GM12892 (cell line): ENCODE results near the gene RTN4R.
"Not testable (repeated sequence)": the region's sequence is repeated elsewhere in the genome, so short reads cannot be mapped to it uniquely, and the experiment has no call there.

Experiments used
- DNase-seq: peaks from one replicate; pipeline ENCODE4 v3.0.0; 2011; ENCODE audit not compliant: insufficient read length
- FAIRE-seq: peaks from 2 replicates; lab custom pipeline; 2011; peaks lifted over from hg19 to GRCh38; lab: Jason Lieb, UNC
- POLR2A ChIP-seq: IDR thresholded peaks from 2 replicates; pipeline ENCODE4 v1.6.1; 2011; ENCODE audit warnings: low read depth, low read length, control low read depth
- POLR2AphosphoS5 ChIP-seq: IDR thresholded peaks from 2 replicates; pipeline ENCODE4 v1.6.1; 2011; ENCODE audit warnings: low read depth, low read length, control low read depth
- TAF1 ChIP-seq: IDR thresholded peaks from 2 replicates; pipeline ENCODE4 v1.6.1; 2011; ENCODE audit warnings: low read depth, mild to moderate bottlenecking, control low read depth, low read length, borderline replicate concordance

The RTN4R gene

GRCh38 chr22:20264614-20265452 lies 3.3 kb downstream of the RTN4R start:
- FAIRE-seq (no peak), DNase-seq (no peak)

GRCh38 chr22:20263404-20264281 lies 4.5 kb downstream of the RTN4R start:
- not testable (repeated sequence) for DNase-seq, FAIRE-seq

More at GRCh38 chr22:20264614-20265452, 3.3 kb downstream of the RTN4R start:
- TF ChIP-seq TAF1 (no peak), POLR2A (no peak), POLR2AphosphoS5 (no peak)

- TF ChIP-seq TAF1 (no peak), POLR2A (no peak)
- DNase-seq (no peak), FAIRE-seq (no peak)
These were observed 5.5 kb downstream of the RTN4R start for GRCh38 chr22:20262582-20263147.

DNA sequence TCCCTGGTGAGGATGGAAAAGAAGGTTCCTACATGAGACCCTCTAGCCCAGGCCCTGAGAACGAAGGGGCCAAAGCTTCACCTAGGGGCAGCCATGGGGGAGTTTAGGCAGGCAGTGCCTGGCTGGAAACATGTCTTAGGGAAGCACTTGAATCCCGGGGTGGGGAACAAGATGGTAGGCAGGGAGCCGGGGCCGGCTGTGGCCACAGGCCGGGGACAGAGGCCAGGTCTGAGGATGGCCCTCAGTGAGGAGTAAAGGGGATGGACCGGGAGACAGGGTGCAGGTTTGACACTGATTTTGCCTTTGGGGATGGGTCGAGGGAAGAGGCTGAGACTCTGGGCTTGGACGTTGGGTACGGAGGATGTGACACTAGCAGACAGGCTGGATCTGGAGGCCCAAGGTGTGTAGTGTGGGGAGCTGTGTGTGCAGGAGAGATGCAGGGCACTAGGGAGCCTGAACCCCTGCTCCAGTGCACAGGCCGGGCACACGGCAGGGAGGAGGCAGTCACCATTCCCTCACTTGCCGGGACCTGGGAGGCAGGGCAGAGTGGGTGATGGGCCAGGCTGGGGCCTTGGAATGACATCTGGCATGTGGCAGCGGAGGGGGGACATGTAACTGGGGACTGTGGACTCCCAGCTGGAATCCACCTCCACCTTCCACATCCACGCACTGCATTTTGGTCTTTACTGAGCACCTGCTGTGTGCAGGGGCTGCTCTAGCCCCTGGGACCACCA lies 6.1 kb downstream of the RTN4R start:
- no peak for DNase-seq
- FAIRE-seq = no peak
- TF ChIP-seq TAF1 = no peak
- no peak for TF ChIP-seq POLR2AphosphoS5
- TF ChIP-seq POLR2A = no peak

GRCh38 chr22:20260071-20260765 lies 7.9 kb downstream of the RTN4R start:
- DNase-seq (no peak), FAIRE-seq (no peak)
- TF ChIP-seq POLR2AphosphoS5 (no peak), TAF1 (no peak)

GRCh38 chr22:20259327-20259688 lies 8.8 kb downstream of the RTN4R start:
- FAIRE-seq (no peak), DNase-seq (no peak)
- TF ChIP-seq TAF1 = no peak
- no peak for TF ChIP-seq POLR2A
- no peak for TF ChIP-seq POLR2AphosphoS5

GRCh38 chr22:20258584-20259326 lies 9.4 kb downstream of the RTN4R start:
- FAIRE-seq (no peak), DNase-seq (peak; percentile 66)
- TF ChIP-seq TAF1 (no peak), POLR2A (no peak), POLR2AphosphoS5 (no peak)

DNA sequence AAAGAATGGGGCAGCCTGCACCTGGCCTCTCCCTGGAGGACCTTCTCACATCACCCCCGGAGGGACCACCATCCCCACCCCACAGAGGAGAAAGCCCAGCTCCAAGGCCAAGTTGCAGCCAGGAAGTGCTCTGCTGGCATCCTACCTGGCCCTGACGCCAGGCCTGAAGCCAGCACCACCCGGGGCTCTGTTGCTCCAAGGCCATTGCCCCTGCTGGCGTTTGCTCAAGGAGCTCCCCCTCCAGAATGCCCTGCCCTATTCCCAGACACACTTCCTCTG lies 10.2 kb downstream of the RTN4R start:
- TF ChIP-seq TAF1 = no peak
- no peak for TF ChIP-seq POLR2A
- no peak for TF ChIP-seq POLR2AphosphoS5
- FAIRE-seq = no peak
- DNase-seq = no peak

DNA sequence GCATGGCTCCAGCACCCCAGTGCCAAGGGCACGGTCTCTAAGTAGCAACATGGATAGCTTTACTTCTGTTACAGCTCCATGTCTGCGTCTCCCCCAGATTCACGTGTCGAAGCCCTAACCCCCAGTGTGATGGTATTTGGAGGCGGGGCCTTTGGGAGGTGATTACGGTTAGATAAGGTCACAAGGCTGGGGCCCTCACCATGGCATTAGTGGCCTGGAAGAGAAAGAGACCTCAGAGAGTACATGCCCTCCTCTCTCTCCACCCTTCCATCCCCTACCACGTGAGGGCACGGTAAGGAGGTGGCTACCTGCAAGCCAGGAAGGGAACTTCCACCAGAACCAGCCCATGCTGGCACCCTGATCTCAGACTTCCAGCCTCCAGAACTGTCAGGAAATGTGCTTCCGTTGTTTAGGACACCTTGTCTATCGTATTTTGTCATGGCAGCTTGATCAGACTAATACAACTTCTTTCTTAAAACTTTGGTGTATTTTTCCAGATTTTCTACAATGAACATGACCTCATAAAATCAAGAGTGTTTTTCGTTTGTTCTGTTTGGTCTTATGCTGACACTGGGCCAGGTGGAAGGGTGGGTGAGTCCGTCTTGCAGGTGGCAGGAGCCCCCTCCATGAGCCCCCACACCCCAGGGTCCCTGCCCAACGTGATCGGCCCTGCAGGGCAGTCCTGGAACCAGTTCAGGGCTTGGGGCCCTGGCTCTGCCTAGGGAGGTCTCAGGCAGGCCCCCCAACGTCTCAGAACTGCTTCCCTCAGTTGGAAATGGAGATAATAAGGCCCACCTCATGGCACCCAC lies 10.7 kb downstream of the RTN4R start:
- TF ChIP-seq POLR2AphosphoS5 (no peak), TAF1 (no peak), POLR2A (no peak)
- no peak for DNase-seq
- FAIRE-seq = no peak

DNA sequence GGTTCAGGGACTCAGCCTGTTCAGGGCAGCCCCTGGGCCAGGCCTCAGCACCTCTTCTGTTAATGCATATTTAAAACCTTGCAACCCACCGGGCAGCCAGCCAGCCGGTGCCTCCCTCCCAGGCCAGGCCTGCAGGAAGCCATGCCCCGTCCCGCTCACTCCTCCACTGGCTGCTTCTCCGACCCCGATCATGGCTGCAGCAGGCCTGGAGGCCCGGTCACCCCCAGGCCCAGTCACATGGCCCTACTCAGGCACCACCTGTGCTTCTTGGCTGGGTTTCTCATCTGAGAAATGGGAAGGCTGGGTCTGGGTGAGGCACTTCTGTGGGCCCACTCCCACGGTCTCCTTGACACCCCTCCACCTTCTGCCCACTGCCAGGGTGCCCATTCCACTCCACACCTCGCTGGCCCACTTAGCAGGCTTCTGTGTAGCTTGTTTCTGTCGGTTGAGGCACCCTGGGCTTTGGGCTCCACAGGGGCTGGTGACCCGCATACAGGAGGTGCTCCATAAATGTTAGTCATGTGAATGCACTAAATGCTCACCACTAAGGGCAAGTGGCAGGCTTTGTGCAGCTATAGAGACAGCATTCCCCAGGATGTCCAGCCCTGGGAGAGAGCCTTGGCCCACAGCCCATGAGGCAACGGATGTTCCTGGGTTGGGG lies 11.4 kb downstream of the RTN4R start:
- no peak for TF ChIP-seq POLR2A
- no peak for TF ChIP-seq POLR2AphosphoS5
- TF ChIP-seq TAF1 = no peak
- DNase-seq (no peak), FAIRE-seq (no peak)
